Measurements from ENCODE around the gene FAM13A. TPM values are rescaled to one million over a fixed set of nuclear protein-coding genes. Genes with fewer than 3 reads are reported as not detected.

The FAM13A gene
- total RNA-seq, 2 experiments from 2014 or later: 9.6 to 10.2 TPM

DNA sequence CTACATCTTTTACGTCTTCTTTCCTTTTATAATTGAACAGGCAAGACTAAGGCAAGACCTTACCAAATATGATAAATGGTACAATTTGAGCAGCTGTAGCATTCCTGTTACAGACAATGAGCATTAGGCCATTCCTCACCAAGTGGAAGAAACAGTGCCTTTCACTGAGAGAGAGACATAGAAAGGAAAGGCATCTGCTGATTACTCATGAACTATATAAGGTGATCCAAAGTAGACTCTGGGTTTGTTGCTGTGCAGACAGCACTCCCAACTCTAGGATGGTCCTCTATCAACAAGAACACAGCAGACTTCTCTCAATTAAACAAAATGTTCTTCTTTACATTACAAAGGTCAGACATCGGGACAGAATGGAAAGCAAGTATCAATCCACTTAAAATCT is 91.9 kb downstream of the FAM13A start:
- ChIA-PET POLR2A (no interaction called here), CTCF (no interaction called here)

GRCh38 chr4:88964450-88964849 is 92.5 kb downstream of the FAM13A start:
- Mint-ChIP-seq H3K9me3 (no peaks in the 10 kb centered on the region), H3K27ac (no peak overlapping the region), H3K27me3 (no peaks in the 10 kb centered on the region), H3K36me3 (ENCODE audit: low read depth) (no peaks in the 10 kb centered on the region), H3K4me3 (no peak overlapping the region), H3K4me1 (ENCODE audit: low read depth) (peaks cover 9% of the 10 kb centered on the region)
- Histone ChIP-seq H3K9me3 (ENCODE audit: control insufficient read depth in 1 of 2, insufficient read depth in 1 of 2, low read length in 2 of 2) (no peaks in the 10 kb centered on the region), H3K27me3 (ENCODE audit: control insufficient read depth in 1 of 2, insufficient read depth in 2 of 2, low read length in 2 of 2) (no peaks in the 10 kb centered on the region), H3K27ac (ENCODE audit: low read depth in 1 of 2, low read length in 2 of 2) (no peak overlapping the region), H3K4me3 (ENCODE audit: low read length) (no peak overlapping the region), H3K36me3 (ENCODE audit: insufficient read depth, low read length) (no peaks in the 10 kb centered on the region), H3K4me1 (ENCODE audit: insufficient read depth, low read length) (no peaks in the 10 kb centered on the region)
- intact Hi-C loops (cut with DNase I, micrococcal nuclease): no loop called here
- no peak for TF ChIP-seq CTCF (IDR thresholded peaks at IDR 0.05)
- CTCF ChIA-PET: no interaction called here
- POLR2A ChIA-PET: interaction anchor here (0.9 kb wide), 1 partner anchor 18 kb away, joined by 4 read pairs; no protein-coding TSS in a partner anchor
- DNase-seq: no peak
- no peak for ATAC-seq (ENCODE audit: poor library complexity)

More for the DNA sequence above, 91.9 kb downstream of the FAM13A start:
- intact Hi-C loops (cut with DNase I, micrococcal nuclease): no loop called here
- Mint-ChIP-seq H3K9me3 (no peaks in the 10 kb centered on the region), H3K4me1 (ENCODE audit: low read depth) (peaks cover 8% of the 10 kb centered on the region), H3K36me3 (ENCODE audit: low read depth) (no peaks in the 10 kb centered on the region), H3K27ac (no peak overlapping the region), H3K27me3 (no peaks in the 10 kb centered on the region), H3K4me3 (no peak overlapping the region)
- no peak overlapping the region for H3K4me3 ChIP-seq (ENCODE audit: low read length)
- no peaks in the 10 kb centered on the region for H3K27me3 ChIP-seq (ENCODE audit: control insufficient read depth in 1 of 2, insufficient read depth in 2 of 2, low read length in 2 of 2)
- no peaks in the 10 kb centered on the region for H3K4me1 ChIP-seq (ENCODE audit: insufficient read depth, low read length)
- no peak for TF ChIP-seq CTCF (IDR thresholded peaks at IDR 0.05)
- no peak for ATAC-seq (ENCODE audit: poor library complexity)
- H3K36me3 ChIP-seq (ENCODE audit: insufficient read depth, low read length): no peaks in the 10 kb centered on the region
- H3K9me3 ChIP-seq (ENCODE audit: control insufficient read depth in 1 of 2, insufficient read depth in 1 of 2, low read length in 2 of 2): no peaks in the 10 kb centered on the region
- no peak overlapping the region for H3K27ac ChIP-seq (ENCODE audit: low read depth in 1 of 2, low read length in 2 of 2)
- DNase-seq: no peak

GRCh38 chr4:88963817-88964216 is 93.2 kb downstream of the FAM13A start:
- no peak for TF ChIP-seq CTCF (IDR thresholded peaks at IDR 0.05)
- H3K9me3 ChIP-seq (ENCODE audit: control insufficient read depth in 1 of 2, insufficient read depth in 1 of 2, low read length in 2 of 2): no peaks in the 10 kb centered on the region
- H3K4me1 ChIP-seq (ENCODE audit: insufficient read depth, low read length): no peaks in the 10 kb centered on the region
- intact Hi-C loops (cut with DNase I, micrococcal nuclease): no loop called here
- H3K27ac Mint-ChIP-seq: no peak overlapping the region
- no peak overlapping the region for H3K4me3 Mint-ChIP-seq
- H3K27ac ChIP-seq (ENCODE audit: low read depth in 1 of 2, low read length in 2 of 2): no peak overlapping the region
- DNase-seq (no peak), ATAC-seq (ENCODE audit: poor library complexity) (no peak)
- H3K4me1 Mint-ChIP-seq (ENCODE audit: low read depth): peaks cover 9% of the 10 kb centered on the region
- no peaks in the 10 kb centered on the region for H3K9me3 Mint-ChIP-seq
- POLR2A ChIA-PET: interaction anchor here (0.9 kb wide), 1 partner anchor 17 kb away, joined by 4 read pairs; no protein-coding TSS in a partner anchor
- H3K4me3 ChIP-seq (ENCODE audit: low read length): no peak overlapping the region
- CTCF ChIA-PET: no interaction called here
- no peaks in the 10 kb centered on the region for H3K36me3 ChIP-seq (ENCODE audit: insufficient read depth, low read length)
- no peaks in the 10 kb centered on the region for H3K27me3 Mint-ChIP-seq
- no peaks in the 10 kb centered on the region for H3K36me3 Mint-ChIP-seq (ENCODE audit: low read depth)
- no peaks in the 10 kb centered on the region for H3K27me3 ChIP-seq (ENCODE audit: control insufficient read depth in 1 of 2, insufficient read depth in 2 of 2, low read length in 2 of 2)
